Nephron progenitor cell (in vitro differentiated cells): ENCODE data around the gene RAB31.

Source experiments
- DNase-seq: peaks from one replicate; pipeline ENCODE4 v3.0.0; 2021
- H3K27ac Mint-ChIP-seq: 2 replicates; pipeline ENCODE4 v1.8.0; 2021; ENCODE audit warnings: mild to moderate bottlenecking, moderate library complexity, mixed read lengths
- H3K27me3 Mint-ChIP-seq: 2 replicates; pipeline ENCODE4 v1.8.0; 2021; ENCODE audit warnings: mild to moderate bottlenecking, low read depth, mixed read lengths; ENCODE audit not compliant: poor library complexity
- H3K36me3 Mint-ChIP-seq: 2 replicates; pipeline ENCODE4 v1.8.0; 2021; ENCODE audit warnings: low read depth, mixed read lengths
- H3K4me1 Mint-ChIP-seq: 2 replicates; pipeline ENCODE4 v1.8.0; 2021; ENCODE audit warnings: mixed read lengths
- H3K4me3 Mint-ChIP-seq: 2 replicates; pipeline ENCODE4 v1.8.0; 2021; ENCODE audit warnings: mild to moderate bottlenecking, moderate library complexity, mixed read lengths
- H3K9me3 Mint-ChIP-seq: 2 replicates; pipeline ENCODE4 v1.8.0; 2021; ENCODE audit warnings: mild to moderate bottlenecking, moderate library complexity, mixed read lengths
- CTCF ChIP-seq: fragments of 200-600 bp; sonication (generic); IDR thresholded peaks from 2 replicates; pipeline ENCODE4 v1.5.0; 2021; ENCODE audit warnings: antibody characterized with exemption

RAB31 gene

GRCh38 chr18:9802175-9803062, 94.3 kb downstream of the RAB31 start:
- Mint-ChIP-seq H3K9me3 (peaks cover 17% of the 10 kb centered on the region), H3K27ac (peak overlapping the region; percentile 64), H3K36me3 (peaks cover 14% of the 10 kb centered on the region), H3K4me3 (no peak overlapping the region), H3K4me1 (peaks cover 25% of the 10 kb centered on the region), H3K27me3 (peaks cover 6% of the 10 kb centered on the region)
- no peak for DNase-seq
- no peak for TF ChIP-seq CTCF

GRCh38 chr18:9803063-9803697, 95.1 kb downstream of the RAB31 start:
- Mint-ChIP-seq H3K27me3 (peaks cover 6% of the 10 kb centered on the region), H3K9me3 (peaks cover 17% of the 10 kb centered on the region), H3K36me3 (peaks cover 14% of the 10 kb centered on the region), H3K27ac (peak overlapping the region; percentile 64), H3K4me1 (peaks cover 19% of the 10 kb centered on the region), H3K4me3 (no peak overlapping the region)
- DNase-seq = no peak
- TF ChIP-seq CTCF = no peak

- H3K9me3 Mint-ChIP-seq = peaks cover 17% of the 10 kb centered on the region
- TF ChIP-seq CTCF = no peak
- peaks cover 24% of the 10 kb centered on the region for H3K4me1 Mint-ChIP-seq
- H3K27me3 Mint-ChIP-seq = peaks cover 9% of the 10 kb centered on the region
- DNase-seq = peak; percentile 19
- no peak overlapping the region for H3K4me3 Mint-ChIP-seq
- H3K27ac Mint-ChIP-seq = peak overlapping the region; percentile 74
- H3K36me3 Mint-ChIP-seq = peaks cover 14% of the 10 kb centered on the region
These were observed 95.8 kb downstream of the RAB31 start for GRCh38 chr18:9803698-9804516.

GRCh38 chr18:9804517-9805104, 96.5 kb downstream of the RAB31 start:
- Mint-ChIP-seq H3K27me3 (peaks cover 9% of the 10 kb centered on the region), H3K4me3 (no peak overlapping the region), H3K36me3 (peaks cover 14% of the 10 kb centered on the region), H3K27ac (no peak overlapping the region), H3K9me3 (peaks cover 17% of the 10 kb centered on the region), H3K4me1 (peaks cover 29% of the 10 kb centered on the region)
- TF ChIP-seq CTCF = no peak
- DNase-seq = no peak

GRCh38 chr18:9806905-9807304, 98.8 kb downstream of the RAB31 start:
- Mint-ChIP-seq H3K4me1 (peaks cover 49% of the 10 kb centered on the region), H3K27me3 (peaks cover 9% of the 10 kb centered on the region), H3K36me3 (peaks cover 14% of the 10 kb centered on the region), H3K27ac (no peak overlapping the region), H3K9me3 (peaks cover 17% of the 10 kb centered on the region), H3K4me3 (no peak overlapping the region)
- DNase-seq = no peak
- no peak for TF ChIP-seq CTCF
